ENCODE data around the gene KCNJ2.
A peak's percentile ranks its signal among the peaks of the same experiment; 100 is the strongest.

KCNJ2 gene

DNA sequence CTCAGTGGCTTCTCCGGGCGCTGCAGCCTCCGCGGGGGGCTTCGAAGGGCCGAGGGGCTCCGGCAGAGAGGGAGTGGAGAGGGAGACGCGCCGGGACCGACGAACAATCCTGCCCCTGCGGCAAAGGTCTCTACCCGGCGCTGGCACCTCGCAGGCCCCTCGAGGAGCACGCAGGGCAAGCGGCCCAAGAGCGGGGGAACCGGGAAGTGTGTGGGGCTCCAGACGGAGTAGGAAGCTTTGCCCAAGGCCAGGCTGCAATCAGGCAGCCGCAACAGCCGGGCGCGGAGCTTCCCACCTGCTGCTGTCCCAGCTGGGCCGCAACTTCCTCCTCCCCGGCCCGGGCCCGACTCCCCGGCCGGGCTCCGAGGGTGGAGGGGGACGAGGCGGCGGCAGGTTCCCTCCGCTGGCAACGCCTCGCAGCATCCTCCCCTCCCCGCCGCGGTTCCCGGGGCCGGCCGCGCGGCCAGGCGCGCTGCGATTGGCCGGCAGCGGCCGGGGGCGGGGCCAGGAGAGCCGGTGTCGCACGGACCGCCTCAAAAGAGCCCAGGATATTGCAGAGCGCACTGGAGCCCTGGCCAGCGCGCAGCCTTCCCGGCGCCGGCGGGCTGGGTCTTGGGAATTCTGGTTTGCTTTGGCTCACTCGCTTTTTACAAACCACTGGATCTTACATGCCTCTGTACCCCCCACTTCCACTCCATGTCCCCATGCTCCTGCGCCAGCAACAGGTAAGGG, at the start of gene KCNJ2:
Gene KCNJ2 (plus strand): TSS at position 556 of the 732 bp plus-strand sequence. CDS start 5,508 bp downstream, outside the sequence.
- peak; percentile 69 for DNase-seq

DNA sequence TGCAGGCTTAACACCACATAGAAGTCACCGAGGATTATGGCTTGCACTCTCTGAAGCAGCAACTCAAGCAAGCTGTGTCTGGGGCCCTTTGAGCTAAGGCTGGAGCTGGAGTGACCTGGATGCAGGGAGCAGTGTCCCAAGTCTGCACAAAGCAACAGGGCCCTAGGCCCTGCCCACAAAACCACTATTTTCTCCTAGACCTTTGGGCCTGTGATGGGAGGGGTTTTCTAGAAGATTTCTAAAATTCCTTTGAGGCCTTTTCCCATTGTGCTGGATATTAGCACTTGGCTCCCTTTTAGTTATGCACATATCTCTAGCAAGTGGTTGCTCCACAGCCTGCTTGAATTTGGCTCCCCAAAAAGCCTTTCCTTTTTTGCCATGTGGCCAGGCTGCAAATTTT, 49.8 kb upstream of the KCNJ2 start:
- no peak for DNase-seq

DNA sequence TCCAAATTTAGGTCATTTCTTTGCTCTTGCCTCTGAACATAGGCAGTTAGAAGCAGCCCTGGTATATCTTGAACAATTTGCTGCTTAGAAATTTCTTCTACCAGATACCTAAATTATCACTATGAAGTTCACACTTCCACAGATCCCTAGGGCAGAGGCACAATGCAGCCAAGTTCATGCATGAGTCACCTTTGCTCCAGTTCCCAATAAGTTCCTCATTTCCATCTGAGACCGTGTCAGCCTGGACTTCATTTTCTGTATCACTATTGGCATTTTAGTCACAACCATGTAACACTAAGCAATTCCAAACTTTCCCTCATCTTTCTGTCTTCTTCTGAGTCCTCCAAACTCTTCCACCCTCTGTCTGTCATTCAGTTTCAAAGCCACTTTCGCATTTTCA, 49.3 kb upstream of the KCNJ2 start:
- no peak for DNase-seq

DNA sequence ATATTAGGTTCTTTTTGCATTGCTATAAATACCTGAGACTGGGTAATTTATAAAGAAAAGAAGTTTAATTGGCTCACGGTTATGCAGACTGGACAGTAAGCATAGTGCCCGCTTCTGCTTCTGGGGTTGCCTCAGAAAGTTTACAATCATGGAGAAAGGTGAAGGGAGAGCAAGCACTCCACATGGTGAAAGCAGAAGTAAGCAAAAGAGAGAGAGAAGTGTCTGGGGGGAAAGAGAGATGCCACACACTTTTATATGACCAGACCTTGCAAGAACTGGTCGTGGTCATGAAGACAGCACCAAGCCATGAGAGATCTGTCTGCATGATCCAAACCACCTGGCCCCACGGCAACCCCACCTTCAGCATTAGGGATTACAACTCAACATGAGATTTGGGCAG, 48.9 kb upstream of the KCNJ2 start:
- DNase-seq = no peak

DNA sequence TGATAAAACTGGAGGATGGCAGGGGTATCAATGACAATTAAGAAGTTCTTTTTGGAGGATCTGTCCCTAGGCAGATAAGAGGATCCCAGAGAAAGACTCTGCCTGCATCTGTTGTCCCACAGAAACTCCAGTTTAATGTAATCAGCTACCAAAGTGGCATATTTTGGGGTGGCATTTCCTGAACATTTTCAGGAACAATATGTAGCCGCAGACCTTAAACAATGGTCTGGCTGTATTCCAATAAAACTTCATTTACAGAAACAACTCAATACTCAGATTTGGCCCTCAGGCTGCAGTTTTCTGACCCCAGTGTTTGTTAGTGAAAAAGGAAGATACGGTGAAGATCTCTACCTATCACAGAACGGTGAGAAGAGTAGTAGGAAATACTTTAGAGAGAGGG, 48.2 kb upstream of the KCNJ2 start:
- DNase-seq = no peak

GRCh38 chr17:70123193-70123592, 46.1 kb upstream of the KCNJ2 start:
- no peak for DNase-seq

DNA sequence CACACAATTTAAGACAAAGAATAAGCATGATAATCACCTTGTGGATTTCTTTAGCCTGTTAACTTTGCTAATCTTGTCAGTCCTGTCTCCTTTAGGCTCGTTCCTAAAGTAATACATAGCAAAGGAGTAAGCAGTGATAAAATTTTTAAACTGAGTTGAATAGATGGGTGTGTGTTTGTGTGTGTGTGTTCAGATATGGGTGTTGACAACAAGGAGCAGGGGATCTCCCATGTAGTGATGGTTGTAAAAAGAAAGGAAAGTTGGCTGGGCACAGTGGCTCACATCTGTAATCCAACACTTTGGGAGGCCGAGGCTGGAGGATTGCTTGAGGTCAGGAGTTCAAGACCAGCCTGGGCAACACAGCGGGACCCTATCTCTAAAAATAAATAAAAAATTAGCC, 44.6 kb upstream of the KCNJ2 start:
- no peak for DNase-seq

DNA sequence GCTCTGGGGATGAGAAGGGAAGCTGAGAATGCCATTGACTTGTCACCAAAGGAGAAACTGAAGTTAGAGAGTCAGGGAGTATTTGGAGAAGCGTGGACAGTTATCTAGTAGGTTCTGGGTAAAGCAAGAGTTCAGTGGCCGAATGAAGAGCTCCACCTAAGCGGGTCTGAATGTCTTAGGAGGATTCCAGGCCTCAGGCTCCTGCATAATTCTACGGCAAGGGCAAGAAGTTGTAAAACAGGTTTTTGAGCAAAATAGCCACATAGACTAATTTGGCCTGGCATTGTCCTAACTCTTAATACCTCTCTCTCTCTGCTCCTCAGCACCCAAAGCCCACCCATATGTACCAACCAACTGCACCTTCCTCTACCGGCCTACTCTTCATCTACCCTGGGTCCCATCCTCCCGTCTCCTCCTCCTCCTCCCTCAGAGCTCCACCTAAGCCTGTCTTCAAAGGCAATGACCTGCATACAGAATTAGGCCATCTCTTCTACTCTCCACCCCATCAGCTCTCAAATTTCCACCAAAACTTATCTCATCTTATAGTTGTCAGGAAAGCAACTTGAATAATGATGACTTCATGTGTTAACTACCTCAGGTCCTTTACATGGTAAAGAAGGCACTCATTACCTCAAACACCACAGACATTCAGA, 42.0 kb upstream of the KCNJ2 start:
- DNase-seq = no peak

DNA sequence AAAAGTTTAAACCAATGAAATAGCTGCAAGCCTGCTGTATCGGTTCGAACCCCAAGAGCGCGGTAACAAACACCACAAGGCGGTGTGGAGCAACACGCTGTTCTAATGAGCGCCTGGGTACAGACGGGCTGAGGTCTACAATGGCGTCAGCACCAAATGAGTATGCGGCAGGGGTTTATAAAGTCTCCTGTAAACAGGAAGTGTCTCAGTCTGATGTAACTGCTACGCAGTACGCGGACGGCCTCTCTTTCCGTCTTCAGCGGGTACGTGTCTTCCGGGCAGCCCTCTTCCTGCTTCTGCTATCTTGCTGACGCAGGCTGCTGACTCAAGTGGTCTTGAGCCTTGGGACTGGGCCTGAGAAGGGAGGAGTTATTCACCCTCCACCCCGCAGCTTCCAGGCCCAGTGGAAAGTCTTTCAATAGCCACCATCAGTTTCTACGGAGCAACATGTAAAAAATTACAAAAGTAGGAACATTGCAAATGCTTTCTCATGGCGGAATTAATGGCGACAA, 40.5 kb upstream of the KCNJ2 start:
- no peak for DNase-seq

DNA sequence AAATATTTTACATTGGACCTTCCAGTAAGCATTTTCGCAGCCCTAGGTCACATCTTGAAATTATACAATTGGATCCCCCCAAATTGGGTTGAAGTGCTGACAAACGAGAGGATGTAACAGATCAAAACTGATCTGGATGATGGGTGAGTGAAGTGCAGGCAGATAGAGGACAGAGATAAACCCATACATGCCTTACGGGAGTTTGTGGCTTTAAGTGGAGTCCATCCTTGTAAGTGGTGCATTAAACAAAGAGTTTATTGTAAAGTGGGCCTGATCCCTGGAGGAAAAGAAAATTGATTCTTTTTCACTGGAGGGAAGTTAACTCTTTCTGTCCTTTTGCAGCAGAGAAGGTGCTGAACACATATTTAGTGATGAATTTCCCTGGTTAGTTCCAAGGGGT, 39.0 kb upstream of the KCNJ2 start:
- no peak for DNase-seq

DNA sequence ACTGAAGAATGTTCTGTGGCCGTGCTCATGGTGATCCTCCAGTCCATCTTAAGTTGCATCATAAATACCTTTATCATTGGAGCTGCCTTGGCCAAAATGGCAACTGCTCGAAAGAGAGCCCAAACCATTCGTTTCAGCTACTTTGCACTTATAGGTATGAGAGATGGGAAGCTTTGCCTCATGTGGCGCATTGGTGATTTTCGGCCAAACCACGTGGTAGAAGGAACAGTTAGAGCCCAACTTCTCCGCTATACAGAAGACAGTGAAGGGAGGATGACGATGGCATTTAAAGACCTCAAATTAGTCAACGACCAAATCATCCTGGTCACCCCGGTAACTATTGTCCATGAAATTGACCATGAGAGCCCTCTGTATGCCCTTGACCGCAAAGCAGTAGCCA, 36.8 kb upstream of the KCNJ2 start:
- no peak for DNase-seq

GRCh38 chr17:70134042-70134441, 35.3 kb upstream of the KCNJ2 start:
- no peak for DNase-seq

- no peak for DNase-seq
Measured at GRCh38 chr17:70134777-70135176, 34.6 kb upstream of the KCNJ2 start.

DNA sequence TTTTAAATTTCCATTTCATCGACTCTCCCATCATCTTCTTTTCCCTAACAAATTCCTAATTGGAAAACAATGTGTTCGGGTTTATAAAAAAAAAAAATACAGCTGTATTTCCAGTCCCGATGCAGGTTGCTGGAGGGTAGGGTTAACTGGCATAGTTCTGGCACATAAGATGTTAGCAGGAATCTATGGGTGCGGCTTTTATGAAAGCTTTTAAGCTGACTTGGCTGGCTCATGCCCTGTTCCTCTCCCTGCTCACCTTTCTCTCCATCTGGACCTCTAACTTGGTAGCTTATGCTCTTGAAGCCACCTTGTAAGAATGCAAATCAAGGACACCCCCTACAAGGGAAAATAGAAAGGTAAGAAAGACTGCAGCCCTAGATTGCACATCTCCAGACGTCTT, 33.2 kb upstream of the KCNJ2 start:
- DNase-seq = no peak

DNA sequence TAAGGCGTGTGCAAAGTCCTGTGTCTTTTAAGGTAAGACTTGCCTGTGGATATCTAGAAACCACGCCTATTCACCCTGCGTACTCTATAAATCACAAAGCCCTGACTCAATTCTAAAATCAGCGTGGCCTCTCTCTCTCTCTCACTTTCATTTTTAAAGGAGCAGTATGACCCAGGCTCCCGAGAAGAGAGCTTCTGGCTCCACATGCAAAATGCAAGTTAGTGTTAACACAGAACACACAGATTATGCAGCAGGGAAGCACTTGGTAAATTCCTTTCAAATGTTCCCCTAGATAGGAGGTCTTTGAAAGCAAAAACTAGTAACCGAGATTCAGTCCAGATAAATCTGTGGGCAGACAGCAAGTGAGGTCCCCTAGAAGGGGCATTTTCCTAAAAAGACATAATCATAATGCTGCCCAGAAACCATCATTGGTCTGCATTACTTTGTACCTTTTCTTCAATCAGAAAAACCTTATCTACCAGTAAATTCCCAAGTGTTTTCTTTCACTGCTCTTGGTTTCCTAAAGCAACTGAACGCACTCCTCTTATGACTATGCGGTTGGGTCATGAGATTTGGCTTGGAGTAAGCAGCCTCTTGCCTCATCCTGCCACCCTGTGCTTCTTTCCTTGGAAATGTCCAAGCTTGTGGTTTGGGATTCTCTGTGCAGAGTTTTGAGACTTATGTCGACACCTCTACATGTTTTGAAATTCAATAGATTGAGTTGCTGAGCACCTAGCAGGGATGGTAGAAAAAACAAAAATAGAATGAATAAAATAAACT, 31.7 kb upstream of the KCNJ2 start:
- no peak for DNase-seq

DNA sequence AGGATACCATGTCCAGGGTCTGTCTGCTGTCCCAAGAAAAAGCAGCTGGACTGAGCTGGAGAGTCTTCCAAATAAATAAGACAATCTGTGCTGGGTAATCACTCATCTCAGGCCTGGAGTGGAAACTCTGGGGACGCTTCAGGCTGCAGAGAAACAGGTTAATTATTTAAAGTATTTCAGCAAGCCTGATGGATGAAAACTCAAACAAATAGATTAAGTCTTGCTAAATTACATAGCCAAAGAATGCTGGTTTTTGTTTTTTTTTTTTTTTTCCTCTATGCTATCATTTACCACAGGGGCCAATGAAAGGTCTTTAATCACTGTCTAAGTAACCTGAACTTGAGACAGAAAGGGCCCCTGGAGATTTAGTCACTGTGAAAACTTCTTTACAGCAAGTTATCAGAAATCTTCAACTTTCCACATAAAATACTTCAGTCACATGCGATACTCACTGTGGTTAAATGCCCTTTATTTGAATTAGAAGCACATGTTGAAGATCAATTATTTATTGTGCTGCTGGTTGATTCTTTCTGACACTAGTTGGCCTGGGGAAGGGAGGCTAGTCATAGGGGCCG, 31.0 kb upstream of the KCNJ2 start:
- no peak for DNase-seq

DNA sequence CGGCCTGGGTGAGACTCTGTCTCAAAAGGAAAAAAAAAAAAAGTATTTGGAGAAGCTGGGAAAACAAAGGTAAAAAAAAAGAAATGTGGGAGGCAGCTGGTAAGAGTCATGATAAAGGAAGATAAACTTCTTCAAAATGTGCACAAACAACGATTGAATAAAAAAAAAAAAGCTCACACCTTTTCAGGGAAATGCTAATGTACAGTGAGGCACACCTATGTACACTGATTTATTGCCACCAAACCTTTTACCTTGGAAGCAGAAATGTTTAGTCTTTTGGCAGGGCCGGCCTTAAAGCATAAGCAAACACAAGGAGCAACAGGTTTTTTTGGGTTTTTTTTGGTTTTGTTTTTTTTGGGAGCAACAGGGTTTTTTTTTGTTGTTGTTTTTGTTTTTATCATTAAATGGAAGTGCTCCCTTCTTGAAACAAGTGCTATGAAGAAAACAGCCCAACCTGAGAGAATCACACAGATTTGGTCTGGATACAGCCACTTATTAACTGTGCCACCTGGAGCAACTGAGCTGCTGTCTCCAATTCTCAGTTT, 29.8 kb upstream of the KCNJ2 start:
- no peak for DNase-seq

- peak; percentile 16 for DNase-seq
Measured at GRCh38 chr17:70144260-70144846, 25.0 kb upstream of the KCNJ2 start.

- DNase-seq = no peak
Measured at GRCh38 chr17:70153210-70153609, 16.1 kb upstream of the KCNJ2 start.

GRCh38 chr17:70157151-70157550, 12.2 kb upstream of the KCNJ2 start:
- no peak for DNase-seq

DNA sequence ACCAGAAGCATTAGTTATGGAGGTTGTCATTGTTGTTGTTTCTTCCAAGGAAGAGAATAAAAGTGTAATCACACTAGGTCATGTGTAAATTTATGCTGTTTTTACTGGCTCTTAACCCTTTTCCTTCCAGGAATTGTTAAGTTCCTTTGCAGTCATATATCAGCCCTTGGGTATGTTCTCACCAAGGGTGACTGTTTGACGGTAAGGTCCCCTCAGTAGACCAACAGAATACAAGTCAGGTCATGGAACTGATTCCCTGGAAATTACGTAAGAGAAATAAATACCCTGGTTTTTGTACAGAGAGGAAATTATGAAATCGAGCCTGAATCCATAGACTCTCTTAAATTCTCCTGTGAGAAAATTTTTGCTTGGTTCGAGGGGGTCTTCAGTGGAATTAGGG, 11.2 kb upstream of the KCNJ2 start:
- DNase-seq = no peak

DNA sequence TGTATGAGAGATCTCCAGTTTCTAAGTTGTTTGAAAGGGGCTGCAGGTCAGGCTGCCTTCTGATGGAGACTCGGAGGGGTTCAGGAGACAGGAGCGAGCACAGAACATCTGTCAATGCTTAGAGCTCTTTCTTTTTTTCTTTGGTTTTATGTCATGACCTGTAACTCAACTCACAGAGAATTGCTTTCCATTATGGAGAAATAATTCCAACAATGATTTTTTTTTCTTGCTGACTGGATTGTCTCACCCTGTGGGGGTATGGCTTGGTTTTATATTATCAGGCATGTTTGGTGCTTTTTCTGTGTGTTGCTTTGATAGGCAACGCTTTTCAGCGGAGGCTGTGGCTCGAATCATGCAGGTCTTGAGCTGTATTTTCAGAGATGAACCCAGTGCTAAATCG, 10.7 kb upstream of the KCNJ2 start:
- DNase-seq = no peak

DNA sequence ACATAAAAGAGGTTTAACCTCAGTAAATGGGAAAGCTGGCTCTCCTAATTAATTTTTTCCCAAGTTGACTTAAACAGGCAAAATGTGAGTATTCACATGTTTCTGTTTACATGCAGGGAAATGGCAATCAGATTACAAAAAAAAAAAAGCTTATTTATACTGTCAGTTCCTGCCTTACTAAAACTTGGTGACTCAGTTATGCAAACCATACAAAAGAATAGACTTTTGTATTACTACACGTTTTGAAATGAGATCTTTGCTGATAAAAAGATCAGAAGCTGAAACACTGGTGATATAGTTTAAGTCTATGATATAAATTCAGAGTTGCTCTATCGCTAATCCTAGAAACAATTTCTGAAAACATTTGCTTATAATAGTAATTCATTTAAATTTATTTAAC, 9.4 kb upstream of the KCNJ2 start:
- no peak for DNase-seq
